Measurements from ENCODE around the gene ZBTB44. TPM values are rescaled to one million over a fixed set of nuclear protein-coding genes. Genes with fewer than 3 reads are reported as not detected.
A peak's percentile ranks its signal among the peaks of the same experiment; 100 is the strongest.

ZBTB44 gene
- total RNA-seq, 1 donor from 2014 or later, result 42.5 TPM

DNA sequence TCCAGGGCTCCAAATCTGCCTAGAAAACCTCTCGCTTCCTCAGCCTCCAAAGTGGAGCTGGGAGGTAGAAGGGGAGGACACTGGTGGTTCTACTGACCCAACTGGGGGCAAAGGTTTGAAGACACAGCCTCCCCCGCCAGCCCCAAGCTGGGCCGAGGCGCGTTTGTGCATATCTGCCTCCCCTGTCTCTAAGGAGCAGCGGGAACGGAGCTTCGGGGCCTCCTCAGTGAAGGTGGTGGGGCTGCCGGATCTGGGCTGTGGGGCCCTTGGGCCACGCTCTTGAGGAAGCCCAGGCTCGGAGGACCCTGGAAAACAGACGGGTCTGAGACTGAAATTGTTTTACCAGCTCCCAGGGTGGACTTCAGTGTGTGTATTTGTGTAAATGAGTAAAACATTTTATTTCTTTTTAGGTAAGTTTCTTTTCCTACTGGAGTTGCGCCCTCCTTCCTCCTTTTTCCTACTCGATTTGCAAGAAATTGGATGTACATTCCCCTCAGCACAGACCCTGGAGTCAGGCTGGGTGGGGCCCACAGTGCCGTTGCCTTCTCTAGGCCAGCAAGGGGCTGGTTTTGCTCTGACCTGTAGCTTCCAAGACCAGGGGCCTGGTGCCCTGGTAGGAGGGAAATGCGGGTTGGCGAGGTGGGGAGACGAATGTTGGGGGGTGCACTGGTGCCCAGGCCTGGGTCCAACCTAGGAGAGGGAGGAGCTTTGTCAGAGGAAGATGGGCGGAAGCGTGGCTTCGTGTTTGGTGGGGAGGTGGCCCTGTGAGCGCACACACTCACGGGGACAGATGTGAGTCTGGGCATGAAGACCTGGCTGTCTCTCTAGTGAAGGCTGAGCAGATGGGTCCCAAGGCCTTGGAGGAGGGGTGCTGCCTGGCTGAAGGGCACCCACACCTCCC lies 104.5 kb downstream of the ZBTB44 start:
- no peak overlapping the region for H3K27ac Mint-ChIP-seq
- peak; percentile 4 for DNase-seq (ENCODE audit: low spot score, unreplicated experiment)
- H3K4me3 Mint-ChIP-seq (ENCODE audit: low read depth), result no peak overlapping the region
- H3K9me3 Mint-ChIP-seq (ENCODE audit: low read depth), result no peaks in the 10 kb centered on the region
- TF ChIP-seq, protein P1, sequence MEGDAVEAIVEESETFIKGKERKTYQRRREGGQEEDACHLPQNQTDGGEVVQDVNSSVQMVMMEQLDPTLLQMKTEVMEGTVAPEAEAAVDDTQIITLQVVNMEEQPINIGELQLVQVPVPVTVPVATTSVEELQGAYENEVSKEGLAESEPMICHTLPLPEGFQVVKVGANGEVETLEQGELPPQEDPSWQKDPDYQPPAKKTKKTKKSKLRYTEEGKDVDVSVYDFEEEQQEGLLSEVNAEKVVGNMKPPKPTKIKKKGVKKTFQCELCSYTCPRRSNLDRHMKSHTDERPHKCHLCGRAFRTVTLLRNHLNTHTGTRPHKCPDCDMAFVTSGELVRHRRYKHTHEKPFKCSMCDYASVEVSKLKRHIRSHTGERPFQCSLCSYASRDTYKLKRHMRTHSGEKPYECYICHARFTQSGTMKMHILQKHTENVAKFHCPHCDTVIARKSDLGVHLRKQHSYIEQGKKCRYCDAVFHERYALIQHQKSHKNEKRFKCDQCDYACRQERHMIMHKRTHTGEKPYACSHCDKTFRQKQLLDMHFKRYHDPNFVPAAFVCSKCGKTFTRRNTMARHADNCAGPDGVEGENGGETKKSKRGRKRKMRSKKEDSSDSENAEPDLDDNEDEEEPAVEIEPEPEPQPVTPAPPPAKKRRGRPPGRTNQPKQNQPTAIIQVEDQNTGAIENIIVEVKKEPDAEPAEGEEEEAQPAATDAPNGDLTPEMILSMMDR (IDR thresholded peaks at IDR 0.05; ENCODE audit: unreplicated experiment), result no peak
- no peaks in the 10 kb centered on the region for H3K4me1 Mint-ChIP-seq (ENCODE audit: low read depth)
- H3K27me3 Mint-ChIP-seq, result no peaks in the 10 kb centered on the region
- peaks cover 16% of the 10 kb centered on the region for H3K36me3 Mint-ChIP-seq (ENCODE audit: insufficient read depth)

DNA sequence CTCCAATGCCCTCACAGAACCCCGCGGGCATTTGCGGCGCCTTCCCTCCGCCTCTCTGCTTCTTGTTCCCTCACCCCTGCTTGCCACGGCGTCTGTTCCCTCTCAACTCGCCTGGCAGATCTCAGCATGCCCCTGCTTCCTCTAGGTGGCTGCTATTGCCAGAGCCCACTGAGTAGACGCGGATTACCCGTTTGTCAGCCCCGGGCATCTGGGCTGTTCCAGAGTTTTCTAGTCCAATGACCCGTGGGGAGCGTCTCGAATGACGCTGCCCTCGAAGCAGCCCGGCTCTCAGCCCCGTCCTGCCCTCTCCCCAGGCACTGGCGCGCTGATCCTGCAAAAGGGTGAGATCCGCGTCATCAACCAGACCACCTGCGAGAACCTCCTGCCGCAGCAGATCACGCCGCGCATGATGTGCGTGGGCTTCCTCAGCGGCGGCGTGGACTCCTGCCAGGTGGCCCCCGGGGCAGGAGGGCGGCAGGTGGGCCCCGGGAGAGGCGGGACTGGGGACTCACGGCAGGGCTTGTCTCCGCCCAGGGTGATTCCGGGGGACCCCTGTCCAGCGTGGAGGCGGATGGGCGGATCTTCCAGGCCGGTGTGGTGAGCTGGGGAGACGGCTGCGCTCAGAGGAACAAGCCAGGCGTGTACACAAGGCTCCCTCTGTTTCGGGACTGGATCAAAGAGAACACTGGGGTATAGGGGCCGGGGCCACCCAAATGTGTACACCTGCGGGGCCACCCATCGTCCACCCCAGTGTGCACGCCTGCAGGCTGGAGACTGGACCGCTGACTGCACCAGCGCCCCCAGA lies 105.4 kb downstream of the ZBTB44 start:
- Mint-ChIP-seq H3K27ac (no peak overlapping the region), H3K4me1 (ENCODE audit: low read depth) (no peaks in the 10 kb centered on the region), H3K4me3 (ENCODE audit: low read depth) (no peak overlapping the region), H3K36me3 (ENCODE audit: insufficient read depth) (peaks cover 15% of the 10 kb centered on the region), H3K27me3 (no peaks in the 10 kb centered on the region), H3K9me3 (ENCODE audit: low read depth) (no peaks in the 10 kb centered on the region)
- TF ChIP-seq, protein P1 (IDR thresholded peaks at IDR 0.05; ENCODE audit: unreplicated experiment), result no peak
- no peak for DNase-seq (ENCODE audit: low spot score, unreplicated experiment)

DNA sequence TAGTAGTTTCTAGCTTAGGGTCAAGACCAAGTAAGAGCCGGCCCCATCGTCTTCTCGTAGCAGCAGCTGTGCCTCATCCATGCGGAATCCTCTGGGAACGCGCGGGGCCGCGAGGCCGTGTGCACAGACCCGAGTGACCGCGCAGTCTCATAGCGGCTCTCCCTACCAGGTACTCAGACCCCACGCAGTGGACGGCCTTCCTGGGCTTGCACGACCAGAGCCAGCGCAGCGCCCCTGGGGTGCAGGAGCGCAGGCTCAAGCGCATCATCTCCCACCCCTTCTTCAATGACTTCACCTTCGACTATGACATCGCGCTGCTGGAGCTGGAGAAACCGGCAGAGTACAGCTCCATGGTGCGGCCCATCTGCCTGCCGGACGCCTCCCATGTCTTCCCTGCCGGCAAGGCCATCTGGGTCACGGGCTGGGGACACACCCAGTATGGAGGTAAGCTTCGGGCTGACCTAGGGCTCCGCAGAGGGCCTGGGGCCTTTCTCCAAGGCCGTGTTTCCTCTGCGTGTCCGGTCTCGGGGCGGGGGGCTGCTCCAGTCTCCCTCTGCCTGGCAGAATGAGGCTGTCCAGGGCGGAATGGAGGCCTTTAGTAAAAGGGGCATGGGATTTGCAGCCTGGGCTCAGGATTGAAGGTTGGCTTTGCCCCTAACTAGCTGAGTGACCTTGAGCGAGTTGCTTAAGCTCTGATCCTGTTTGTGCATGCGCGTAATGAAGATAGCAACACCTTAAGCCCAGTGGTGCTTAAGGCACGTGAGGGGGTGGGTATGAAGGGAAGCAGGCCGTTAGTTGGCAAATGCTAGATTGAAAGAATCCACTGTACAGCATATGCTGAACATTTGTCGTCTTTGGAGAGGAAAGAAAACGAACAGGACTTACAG lies 106.2 kb downstream of the ZBTB44 start:
- Mint-ChIP-seq H3K36me3 (ENCODE audit: insufficient read depth) (peaks cover 21% of the 10 kb centered on the region), H3K4me3 (ENCODE audit: low read depth) (no peak overlapping the region), H3K9me3 (ENCODE audit: low read depth) (no peaks in the 10 kb centered on the region), H3K27me3 (no peaks in the 10 kb centered on the region), H3K4me1 (ENCODE audit: low read depth) (no peaks in the 10 kb centered on the region), H3K27ac (no peak overlapping the region)
- TF ChIP-seq, protein P1 (IDR thresholded peaks at IDR 0.05; ENCODE audit: unreplicated experiment), result no peak
- DNase-seq (ENCODE audit: low spot score, unreplicated experiment), result no peak

DNA sequence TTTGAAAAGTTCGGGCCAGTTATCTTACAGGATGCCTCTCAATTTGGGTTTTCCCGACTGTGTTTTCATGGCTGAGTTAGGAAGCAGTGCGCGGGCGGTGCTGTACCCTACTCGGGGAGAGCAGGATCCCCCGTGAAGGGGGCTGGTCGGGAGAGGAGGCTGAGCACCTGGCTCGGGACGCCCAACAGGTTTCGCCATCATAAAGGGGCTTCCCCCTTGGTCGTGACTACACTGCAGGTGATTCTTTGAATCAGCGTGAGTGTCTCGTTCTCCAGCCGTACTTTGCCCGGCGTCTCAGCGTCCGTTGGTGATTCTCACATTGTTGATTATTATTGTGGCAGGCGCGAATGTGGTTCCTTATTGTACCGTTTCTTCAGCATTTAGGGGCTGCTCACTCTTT lies 108.6 kb downstream of the ZBTB44 start:
- DNase-seq (ENCODE audit: low spot score, unreplicated experiment), result no peak
- Mint-ChIP-seq H3K9me3 (ENCODE audit: low read depth) (peaks cover 6% of the 10 kb centered on the region), H3K36me3 (ENCODE audit: insufficient read depth) (peaks cover 35% of the 10 kb centered on the region), H3K4me3 (ENCODE audit: low read depth) (no peak overlapping the region), H3K4me1 (ENCODE audit: low read depth) (no peaks in the 10 kb centered on the region), H3K27me3 (no peaks in the 10 kb centered on the region), H3K27ac (no peak overlapping the region)
- TF ChIP-seq, protein P1 (IDR thresholded peaks at IDR 0.05; ENCODE audit: unreplicated experiment), result no peak
